K562 (cell line): ENCODE measurements around the gene MPV17L2. TPM values are rescaled to one million over a fixed set of nuclear protein-coding genes. Genes with fewer than 3 reads are reported as not detected.

ENCODE experiments used
- KDM1A ChIP-seq, 2 experiments: fragments of 450-650 bp; IDR thresholded peaks; 2 replicates each; pipeline ENCODE4 v1.6.1; 2016; ENCODE audit warnings: mild to moderate bottlenecking in 2 of 2
- NRF1 ChIP-seq, 2 experiments: fragments of 450-650 bp; IDR thresholded peaks in 1 of 2; conservative IDR thresholded peaks in 1 of 2; 2 replicates each; pipeline ENCODE4 v1.6.1; 2014; ENCODE audit warnings: mild to moderate bottlenecking in 2 of 2
- PCBP1 ChIP-seq: fragments of 200-400 bp; formaldehyde crosslinking; IDR thresholded peaks from 2 replicates; pipeline ENCODE4 v1.6.1; 2018; ENCODE audit warnings: mild to moderate bottlenecking, low read depth, low read length; ENCODE audit not compliant: poor library complexity, severe bottlenecking
- PHB2 ChIP-seq: fragments of 450-650 bp; IDR thresholded peaks from 2 replicates; pipeline ENCODE4 v1.6.1; 2017; ENCODE audit warnings: low read depth
- SP1 ChIP-seq: sonication (generic); formaldehyde crosslinking; IDR thresholded peaks from 2 replicates; pipeline ENCODE4 v1.8.1; 2022; ENCODE audit warnings: mild to moderate bottlenecking, missing genetic modification reagents
- ZNF239 ChIP-seq: fragments of 250-450 bp; sonication (Bioruptor Pico); IDR thresholded peaks from 2 replicates; pipeline ENCODE4 v1.4.0; 2020; ENCODE audit warnings: mild to moderate bottlenecking
- ZSCAN29 ChIP-seq: fragments of 450-650 bp; IDR thresholded peaks from 2 replicates; pipeline ENCODE4 v1.6.1; 2017
- polyA plus RNA-seq, 8 experiments: library from polyadenylated mRNA; depleted of rRNA in 4 of 8; stranded (reverse) in 5 of 8; unstranded in 3 of 8; fragments of >200 nt; fragmentation: Nextera tagmentation in 2 of 8; fragmentation: Illumina TruSeq in 1 of 8; extraction: Ambion mirVana in 2 of 8; extraction: Trizol in 1 of 8; gene quantifications; 2 replicates each; pipeline versions ENCODE4 v1.2.1 to v1.2.3, GENCODE V29; 2011 to 2014; ENCODE audit warnings: inconsistent platforms in 1 of 8, missing spikeins in 1 of 8
- total RNA-seq, 7 experiments: library from RNA; depleted of rRNA in 6 of 7; stranded (reverse); fragments of >200 nt in 6 of 7; fragmentation: Illumina TruSeq in 2 of 7; extraction: Trizol in 2 of 7; gene quantifications; 2 replicates each; pipeline versions ENCODE4 v1.2.1 to v1.2.3, GENCODE V29; 2011 to 2021; ENCODE audit warnings: low replicate concordance in 1 of 7
- TF ChIP-seq, protein P1 (sequence below), 3 experiments: IDR thresholded peaks in 2 of 3; conservative IDR thresholded peaks in 1 of 3; 2 replicates each; pipeline ENCODE4 v1.5.1; 2011 to 2012; ENCODE audit warnings: low read length in 3 of 3, mild to moderate bottlenecking in 3 of 3, control low read depth in 2 of 3, improper control_type of control experiment in 1 of 3, inconsistent platforms in 1 of 3, low read depth in 1 of 3, mixed read lengths in 1 of 3, moderate library complexity in 1 of 3; ENCODE audit not compliant: insufficient read depth in 2 of 3
- TF ChIP-seq, protein P2 (sequence below): IDR thresholded peaks from 2 replicates; pipeline ENCODE4 v1.6.1; 2011; ENCODE audit warnings: borderline replicate concordance, low read depth, mild to moderate bottlenecking, moderate library complexity, low read length; ENCODE audit not compliant: insufficient read depth, poor library complexity, severe bottlenecking
- TF ChIP-seq, protein P3 (sequence below): fragments of 450-650 bp; IDR thresholded peaks from 2 replicates; pipeline ENCODE4 v1.6.1; 2016; ENCODE audit warnings: borderline replicate concordance

MPV17L2 gene
- total and polyA plus RNA-seq, 9 of the 15 experiments (the other 6 are each of a cell fraction or from before 2014, with no cell fraction given): 10.6 to 60.2 (median 28.5) TPM

DNA sequence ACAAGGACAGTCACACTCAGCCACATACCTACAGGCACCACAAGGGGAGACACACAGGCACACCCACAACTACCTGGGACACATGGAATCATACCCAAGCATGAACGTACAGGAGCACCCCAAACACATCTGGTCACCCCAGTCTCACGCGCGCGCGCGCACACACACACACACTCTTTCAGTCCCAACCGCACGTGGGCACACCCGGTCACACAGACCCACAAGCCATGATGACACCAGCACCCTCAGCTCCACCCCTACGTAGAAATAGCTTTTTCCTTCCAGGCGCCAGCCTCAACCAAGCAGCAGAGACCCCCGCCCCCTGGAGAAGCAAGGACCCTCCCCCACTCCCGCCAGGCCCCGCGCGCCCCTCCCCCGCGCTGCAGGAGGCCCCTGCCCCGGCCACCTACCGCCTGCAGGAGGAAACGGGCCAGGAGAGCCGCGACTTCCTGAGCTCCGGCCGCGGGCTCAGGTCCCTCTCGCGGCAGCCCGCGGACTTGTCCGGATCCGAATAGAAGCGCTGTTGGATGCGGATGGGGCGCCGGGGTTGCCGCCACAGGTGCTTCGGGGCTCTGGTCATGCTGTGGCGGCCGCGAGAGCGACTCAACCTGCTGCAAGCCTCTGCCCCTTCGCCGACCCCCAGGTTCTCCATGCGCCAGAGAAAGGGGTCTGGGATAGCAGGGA, 39.7 kb downstream of the MPV17L2 start (continued):
- TF ChIP-seq, protein P1, sequence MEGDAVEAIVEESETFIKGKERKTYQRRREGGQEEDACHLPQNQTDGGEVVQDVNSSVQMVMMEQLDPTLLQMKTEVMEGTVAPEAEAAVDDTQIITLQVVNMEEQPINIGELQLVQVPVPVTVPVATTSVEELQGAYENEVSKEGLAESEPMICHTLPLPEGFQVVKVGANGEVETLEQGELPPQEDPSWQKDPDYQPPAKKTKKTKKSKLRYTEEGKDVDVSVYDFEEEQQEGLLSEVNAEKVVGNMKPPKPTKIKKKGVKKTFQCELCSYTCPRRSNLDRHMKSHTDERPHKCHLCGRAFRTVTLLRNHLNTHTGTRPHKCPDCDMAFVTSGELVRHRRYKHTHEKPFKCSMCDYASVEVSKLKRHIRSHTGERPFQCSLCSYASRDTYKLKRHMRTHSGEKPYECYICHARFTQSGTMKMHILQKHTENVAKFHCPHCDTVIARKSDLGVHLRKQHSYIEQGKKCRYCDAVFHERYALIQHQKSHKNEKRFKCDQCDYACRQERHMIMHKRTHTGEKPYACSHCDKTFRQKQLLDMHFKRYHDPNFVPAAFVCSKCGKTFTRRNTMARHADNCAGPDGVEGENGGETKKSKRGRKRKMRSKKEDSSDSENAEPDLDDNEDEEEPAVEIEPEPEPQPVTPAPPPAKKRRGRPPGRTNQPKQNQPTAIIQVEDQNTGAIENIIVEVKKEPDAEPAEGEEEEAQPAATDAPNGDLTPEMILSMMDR (IDR thresholded peaks at IDR 0.05 in 2 of 3, conservative IDR thresholded peaks at IDR 0.05 in 1 of 3; ENCODE audit: insufficient read depth in 2 of 3, low read depth in 1 of 3, low read length in 3 of 3): peak; percentile 31 to 87 (median 39); a peak in 4 of 6 replicates
- TF ChIP-seq, protein P2, sequence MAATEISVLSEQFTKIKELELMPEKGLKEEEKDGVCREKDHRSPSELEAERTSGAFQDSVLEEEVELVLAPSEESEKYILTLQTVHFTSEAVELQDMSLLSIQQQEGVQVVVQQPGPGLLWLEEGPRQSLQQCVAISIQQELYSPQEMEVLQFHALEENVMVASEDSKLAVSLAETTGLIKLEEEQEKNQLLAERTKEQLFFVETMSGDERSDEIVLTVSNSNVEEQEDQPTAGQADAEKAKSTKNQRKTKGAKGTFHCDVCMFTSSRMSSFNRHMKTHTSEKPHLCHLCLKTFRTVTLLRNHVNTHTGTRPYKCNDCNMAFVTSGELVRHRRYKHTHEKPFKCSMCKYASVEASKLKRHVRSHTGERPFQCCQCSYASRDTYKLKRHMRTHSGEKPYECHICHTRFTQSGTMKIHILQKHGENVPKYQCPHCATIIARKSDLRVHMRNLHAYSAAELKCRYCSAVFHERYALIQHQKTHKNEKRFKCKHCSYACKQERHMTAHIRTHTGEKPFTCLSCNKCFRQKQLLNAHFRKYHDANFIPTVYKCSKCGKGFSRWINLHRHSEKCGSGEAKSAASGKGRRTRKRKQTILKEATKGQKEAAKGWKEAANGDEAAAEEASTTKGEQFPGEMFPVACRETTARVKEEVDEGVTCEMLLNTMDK: peak; percentile 60
- peak; percentile 42 to 46; a peak in 2 of 4 replicates for TF ChIP-seq NRF1 (conservative IDR thresholded peaks at IDR 0.05 in 1 of 2, IDR thresholded peaks at IDR 0.05 in 1 of 2)
- TF ChIP-seq, protein P3, sequence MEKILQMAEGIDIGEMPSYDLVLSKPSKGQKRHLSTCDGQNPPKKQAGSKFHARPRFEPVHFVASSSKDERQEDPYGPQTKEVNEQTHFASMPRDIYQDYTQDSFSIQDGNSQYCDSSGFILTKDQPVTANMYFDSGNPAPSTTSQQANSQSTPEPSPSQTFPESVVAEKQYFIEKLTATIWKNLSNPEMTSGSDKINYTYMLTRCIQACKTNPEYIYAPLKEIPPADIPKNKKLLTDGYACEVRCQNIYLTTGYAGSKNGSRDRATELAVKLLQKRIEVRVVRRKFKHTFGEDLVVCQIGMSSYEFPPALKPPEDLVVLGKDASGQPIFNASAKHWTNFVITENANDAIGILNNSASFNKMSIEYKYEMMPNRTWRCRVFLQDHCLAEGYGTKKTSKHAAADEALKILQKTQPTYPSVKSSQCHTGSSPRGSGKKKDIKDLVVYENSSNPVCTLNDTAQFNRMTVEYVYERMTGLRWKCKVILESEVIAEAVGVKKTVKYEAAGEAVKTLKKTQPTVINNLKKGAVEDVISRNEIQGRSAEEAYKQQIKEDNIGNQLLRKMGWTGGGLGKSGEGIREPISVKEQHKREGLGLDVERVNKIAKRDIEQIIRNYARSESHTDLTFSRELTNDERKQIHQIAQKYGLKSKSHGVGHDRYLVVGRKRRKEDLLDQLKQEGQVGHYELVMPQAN: no peak
- peak in 1 of 2 experiments; percentile 13; a peak in 1 of 4 replicates for TF ChIP-seq KDM1A (IDR thresholded peaks at IDR 0.05)
- no peak for TF ChIP-seq ZNF239 (CRISPR knock-in tag)
- peak; percentile 17; the same call in 1 of the 2 replicates for TF ChIP-seq SP1 (CRISPR knock-in tag)
- TF ChIP-seq PHB2: no peak
- peak; percentile 77 for TF ChIP-seq PCBP1
- peak; percentile 97 for TF ChIP-seq ZSCAN29
